Subcutaneous adipose tissue (tissue), 4 donors: ENCODE results near the gene JAKMIP1. TPM values are rescaled to one million over a fixed set of nuclear protein-coding genes. Genes with fewer than 3 reads are reported as not detected.

Experiments used
- total RNA-seq, 4 donors: library from RNA; depleted of rRNA; stranded (reverse); fragments of >200 nt; gene quantifications; one replicate each; pipeline ENCODE4 v1.1.0, GENCODE V29; 2016
- TF ChIP-seq, protein P1 (sequence below): fragments of 450-650 bp; IDR thresholded peaks from one replicate; pipeline ENCODE4 v1.5.1; 2016; ENCODE audit warnings: low read depth, mild to moderate bottlenecking, control low read depth, antibody characterized with exemption, moderate library complexity

JAKMIP1 gene
- total RNA-seq, 4 donors from 2014 or later = 0.33 to 0.88 (median 0.36) TPM

DNA sequence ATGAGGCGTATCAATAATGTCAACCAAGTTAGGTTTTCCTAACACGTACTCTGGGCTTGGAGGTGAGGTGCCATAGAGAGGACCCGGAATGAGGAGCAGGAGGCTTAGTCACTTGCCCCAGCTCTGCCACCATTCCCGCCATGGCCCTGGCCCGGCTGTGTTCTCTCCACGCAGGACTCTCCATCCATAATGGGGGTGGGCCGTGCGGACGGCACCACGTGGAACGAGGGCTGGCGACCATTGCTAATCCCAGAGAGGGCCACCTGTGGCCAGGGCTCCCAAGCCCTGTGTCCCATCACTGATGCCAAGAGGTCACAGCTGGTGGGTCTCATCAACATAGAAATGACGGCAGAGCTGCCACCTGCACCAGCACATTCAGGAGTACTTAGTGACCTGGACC is 76.4 kb downstream of the JAKMIP1 start:
- TF ChIP-seq, protein P1, sequence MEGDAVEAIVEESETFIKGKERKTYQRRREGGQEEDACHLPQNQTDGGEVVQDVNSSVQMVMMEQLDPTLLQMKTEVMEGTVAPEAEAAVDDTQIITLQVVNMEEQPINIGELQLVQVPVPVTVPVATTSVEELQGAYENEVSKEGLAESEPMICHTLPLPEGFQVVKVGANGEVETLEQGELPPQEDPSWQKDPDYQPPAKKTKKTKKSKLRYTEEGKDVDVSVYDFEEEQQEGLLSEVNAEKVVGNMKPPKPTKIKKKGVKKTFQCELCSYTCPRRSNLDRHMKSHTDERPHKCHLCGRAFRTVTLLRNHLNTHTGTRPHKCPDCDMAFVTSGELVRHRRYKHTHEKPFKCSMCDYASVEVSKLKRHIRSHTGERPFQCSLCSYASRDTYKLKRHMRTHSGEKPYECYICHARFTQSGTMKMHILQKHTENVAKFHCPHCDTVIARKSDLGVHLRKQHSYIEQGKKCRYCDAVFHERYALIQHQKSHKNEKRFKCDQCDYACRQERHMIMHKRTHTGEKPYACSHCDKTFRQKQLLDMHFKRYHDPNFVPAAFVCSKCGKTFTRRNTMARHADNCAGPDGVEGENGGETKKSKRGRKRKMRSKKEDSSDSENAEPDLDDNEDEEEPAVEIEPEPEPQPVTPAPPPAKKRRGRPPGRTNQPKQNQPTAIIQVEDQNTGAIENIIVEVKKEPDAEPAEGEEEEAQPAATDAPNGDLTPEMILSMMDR = no peak

DNA sequence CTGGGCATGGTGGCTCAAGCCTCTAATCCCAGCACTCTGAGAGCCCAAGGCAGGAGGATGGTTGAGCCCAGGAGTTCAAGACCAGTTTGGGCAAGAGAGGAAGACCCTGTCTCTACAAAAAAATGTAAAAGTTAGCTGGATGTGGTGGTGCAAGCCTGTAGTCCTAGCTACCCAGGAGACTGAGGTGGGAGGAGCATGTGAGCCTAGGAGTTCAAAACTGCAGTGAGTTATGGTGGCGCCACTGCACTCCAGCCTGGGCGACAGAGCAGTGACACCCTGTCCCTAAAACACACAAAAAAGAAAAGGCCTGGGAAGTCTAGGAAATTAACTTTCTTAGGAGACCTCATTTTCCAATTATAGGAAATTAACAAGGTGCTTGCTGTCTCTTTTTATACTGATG is 76.8 kb downstream of the JAKMIP1 start:
- TF ChIP-seq, protein P1 = no peak

DNA sequence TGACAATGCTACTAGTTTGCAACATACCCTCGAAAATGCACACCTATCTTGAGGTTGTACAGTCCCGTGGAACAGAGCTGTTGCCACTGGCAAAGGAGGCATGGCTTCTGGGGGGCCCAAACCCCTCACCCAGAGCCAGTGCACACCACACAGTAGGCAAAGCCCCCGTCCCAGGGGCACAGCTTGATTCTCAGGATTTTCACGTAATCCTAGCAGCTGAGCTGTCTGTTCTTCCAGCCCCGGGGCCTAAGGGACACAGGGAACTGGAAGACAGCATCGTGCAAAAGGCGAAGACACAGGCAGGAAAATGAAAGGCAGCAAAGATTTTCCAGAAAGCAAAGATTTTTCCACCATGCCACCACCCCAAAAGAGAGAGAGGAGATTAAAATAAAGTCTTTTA is 77.2 kb downstream of the JAKMIP1 start:
- TF ChIP-seq, protein P1 = no peak

DNA sequence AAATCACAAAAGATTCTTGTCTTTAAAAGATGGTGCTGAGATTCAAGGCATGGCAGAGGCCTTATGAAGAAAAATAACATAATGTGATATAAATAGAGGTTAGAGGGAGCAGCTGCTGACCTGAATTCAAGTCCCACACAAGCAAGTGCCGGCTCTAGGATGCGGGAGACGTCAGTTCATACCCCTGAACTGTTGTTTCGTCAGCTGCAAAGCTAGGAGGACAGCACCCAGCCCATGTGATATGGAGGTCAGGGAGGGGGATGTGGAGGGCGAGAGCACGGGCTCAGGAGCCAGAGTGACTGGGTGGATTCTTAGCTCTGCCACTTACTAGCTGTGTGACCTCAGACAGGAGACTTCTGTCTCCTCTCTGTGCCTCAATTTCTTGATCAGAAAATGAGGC is 77.9 kb downstream of the JAKMIP1 start:
- TF ChIP-seq, protein P1 = no peak

DNA sequence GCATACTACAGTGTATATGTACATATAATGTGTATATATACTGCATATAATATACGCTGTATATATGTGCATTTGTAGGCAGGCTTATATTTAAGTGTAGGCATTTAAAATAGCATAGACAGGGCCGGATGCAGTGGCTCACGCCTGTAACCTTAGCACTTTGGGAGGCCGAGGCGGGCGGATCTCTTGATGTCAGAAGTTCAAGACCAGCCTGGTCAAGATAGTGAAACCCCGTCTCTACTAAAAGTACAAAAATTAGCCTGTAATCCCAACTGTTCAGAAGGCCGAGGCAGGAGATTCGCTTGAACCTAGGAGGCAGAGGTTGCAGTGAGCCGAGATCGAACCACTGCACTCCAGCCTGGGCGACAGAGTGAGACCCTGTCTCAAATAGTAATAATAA is 78.4 kb downstream of the JAKMIP1 start:
- TF ChIP-seq, protein P1 = no peak

DNA sequence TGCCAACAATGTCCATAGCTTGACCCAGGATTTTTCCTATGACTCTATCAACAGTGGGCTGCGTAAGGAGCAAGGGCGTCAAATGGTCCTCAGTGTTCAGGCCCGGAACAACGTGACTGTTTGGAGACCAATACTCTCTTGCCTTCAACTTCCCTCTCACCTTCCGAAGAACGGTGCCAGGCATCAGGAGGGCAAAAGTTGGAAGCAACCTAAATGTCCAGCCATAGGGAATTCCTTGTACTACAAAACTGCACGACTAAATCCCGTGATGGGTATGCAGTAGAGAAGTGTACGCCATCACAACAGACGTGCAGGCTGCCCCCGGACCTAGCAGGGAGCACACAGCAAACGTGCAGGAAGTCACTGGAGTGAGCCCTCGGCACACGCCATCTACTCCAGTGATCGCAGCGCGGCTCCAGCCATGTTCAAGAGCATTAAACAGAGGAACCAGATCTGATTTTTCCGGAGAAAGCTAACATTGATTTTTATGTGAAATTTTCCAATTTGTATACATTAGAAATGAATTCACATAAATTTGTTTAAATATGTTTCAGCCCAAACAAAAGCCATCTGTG is 79.0 kb downstream of the JAKMIP1 start:
- TF ChIP-seq, protein P1 = no peak

DNA sequence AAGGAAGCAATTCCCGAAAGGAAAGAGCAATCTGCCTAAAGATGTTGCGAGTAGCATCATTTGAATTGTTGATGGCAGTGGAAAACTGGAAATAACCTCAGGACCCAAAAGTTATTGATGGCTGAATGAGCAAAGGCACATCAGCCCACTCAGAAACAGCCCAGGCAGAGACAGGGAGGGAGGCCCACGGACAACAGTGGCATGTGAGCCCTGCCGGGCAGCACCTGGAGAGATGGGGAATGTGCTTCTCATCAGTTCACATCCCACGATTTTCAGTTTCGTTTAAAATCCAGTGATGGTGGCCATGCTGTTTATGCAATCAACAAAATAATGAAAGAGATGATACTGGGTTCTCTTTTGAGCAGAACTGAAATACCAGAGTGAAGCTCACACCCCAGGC is 80.0 kb downstream of the JAKMIP1 start:
- TF ChIP-seq, protein P1 = no peak
